HG03469 (cell line): ENCODE data around the gene RGR.
"Not testable (repeated sequence)": the region's sequence is repeated elsewhere in the genome, so short reads cannot be mapped to it uniquely, and the experiment has no call there.

ENCODE experiments used
- ATAC-seq: cut with Tn5 transposase; IDR thresholded peaks from one replicate; pipeline ENCODE4 v1.9.1; 2021; ENCODE audit warnings: mild to moderate bottlenecking, moderate library complexity, moderate number of reproducible peaks; ENCODE audit not compliant: unreplicated experiment

RGR gene

DNA sequence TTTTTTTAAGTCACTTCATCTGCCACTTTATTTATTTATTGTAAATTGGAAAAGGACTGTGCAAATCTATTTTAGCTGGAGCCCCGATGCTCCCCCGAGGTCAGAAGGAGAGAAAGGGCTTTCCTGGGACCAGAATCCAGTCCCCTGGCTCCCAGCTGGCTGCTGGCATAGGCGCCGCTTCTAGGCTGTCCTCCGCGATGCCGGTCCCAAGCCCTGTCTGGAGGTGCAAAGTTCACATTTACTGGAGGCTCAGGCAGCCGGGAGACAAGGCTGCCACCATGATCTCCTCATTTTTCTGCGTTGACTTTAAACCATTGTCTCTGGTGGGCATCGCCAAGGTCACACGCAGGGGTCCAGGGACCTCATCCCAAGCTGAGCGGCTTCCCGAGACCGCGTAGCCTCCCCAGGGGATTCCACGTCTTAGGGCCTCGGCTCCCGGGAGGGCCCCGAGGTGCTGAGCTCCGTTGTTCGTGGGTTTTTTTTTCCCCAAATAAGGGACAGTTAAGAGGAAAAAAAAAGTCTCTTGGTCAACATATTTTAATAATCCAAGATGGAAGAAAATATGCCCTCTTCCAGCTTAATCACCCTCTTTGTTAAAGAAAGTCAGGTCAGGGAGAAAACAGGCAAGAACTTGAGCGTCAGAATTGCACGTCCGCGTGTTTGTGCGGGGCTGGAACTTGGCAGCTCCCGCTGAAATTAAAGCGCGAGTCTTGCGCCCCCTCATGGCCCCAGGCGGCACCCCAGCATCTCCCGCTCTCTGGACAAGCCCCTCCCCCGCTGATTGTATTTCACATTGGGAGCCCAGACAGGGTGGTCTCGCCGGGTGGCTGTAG lies 11.9 kb downstream of the RGR start:
- no peak for ATAC-seq

- no peak for ATAC-seq
Observed at GRCh38 chr10:84257343-84258020, 12.6 kb downstream of the RGR start.

DNA sequence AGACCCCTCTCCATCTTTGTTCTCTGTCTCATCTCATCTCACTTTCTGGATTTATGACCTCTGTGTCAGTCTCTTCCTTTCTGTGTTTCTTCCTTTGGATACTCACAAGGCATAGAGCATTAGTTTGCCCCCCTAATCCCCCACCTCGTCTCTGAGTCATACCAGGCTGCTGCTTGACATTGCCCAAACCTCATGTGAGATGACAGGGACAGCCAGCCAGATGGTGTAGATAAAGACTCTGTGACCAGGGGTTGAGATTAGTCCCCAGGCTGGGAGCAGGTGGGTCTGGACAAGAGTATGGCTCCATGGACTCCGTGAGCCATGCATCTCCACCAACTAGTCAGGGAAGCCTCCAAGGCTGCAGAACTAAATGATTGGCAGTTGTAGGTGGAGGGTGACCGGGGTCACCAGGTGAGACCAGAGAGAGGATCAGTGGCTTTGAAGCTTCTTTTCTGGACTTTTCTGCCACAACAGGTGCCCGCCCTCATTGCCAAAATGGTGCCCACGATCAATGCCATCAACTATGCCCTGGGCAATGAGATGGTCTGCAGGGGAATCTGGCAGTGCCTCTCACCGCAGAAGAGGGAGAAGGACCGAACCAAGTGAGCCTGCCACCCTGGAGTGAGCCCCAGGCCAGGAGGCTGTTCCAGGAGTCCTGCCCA lies 13.3 kb downstream of the RGR start:
- ATAC-seq: no peak

DNA sequence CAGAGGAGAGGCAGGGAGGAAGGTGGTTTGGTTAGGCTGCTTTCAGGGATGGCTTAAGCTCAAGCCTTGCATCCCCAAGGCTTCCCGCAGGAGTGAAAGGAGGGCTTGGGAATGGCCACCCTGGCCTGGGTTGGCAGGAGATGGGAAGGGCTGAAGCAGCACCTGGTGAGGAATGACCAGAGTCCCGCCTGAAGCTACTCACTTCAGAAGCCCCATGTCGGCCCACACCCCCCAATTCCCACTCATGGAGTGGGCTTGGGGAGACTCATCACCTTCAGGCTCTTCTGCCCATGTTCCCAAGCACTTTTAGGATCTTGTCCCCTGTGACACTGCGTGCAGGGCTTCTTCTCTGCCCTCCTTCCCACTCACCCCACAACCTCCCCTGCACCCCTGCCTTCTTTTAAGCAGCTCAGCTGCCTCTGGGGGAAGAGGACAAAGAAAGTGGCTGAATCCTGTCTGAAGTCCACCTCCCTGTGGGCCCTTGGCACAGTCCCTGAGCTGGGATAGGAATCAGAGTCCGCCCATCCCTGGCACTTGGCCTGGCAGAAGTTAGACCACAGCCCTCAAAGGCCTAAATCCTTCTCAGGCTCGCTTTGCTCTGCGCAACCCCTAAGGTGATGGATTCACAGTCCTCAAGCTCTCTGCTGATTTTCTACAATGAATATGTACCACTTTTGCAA lies 16.5 kb downstream of the RGR start:
- no peak for ATAC-seq

- no peak for ATAC-seq
Observed at GRCh38 chr10:84262190-84262956, 17.5 kb downstream of the RGR start.

GRCh38 chr10:84263716-84264115 lies 18.9 kb downstream of the RGR start:
- ATAC-seq: no peak

GRCh38 chr10:84264611-84265141 lies 19.8 kb downstream of the RGR start:
- ATAC-seq: peak; percentile 90

DNA sequence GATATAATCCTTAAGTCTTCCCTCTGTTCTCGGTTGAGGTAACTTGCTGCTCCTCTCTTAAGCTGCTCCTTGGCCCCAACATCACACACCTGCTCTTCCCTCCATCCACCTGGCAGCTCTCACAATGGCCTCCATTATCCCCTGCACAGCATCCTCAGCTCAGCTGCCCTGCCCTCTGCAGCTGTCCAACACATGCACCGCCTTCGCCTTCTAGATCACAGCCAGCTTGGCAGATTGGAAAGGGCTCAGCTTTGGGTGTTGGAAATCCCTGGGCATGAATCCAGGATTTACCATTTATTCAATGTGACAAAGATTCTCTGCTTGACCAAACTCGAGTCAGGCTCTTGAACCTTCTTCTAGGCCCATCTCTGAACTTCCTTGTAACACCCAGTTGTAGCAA lies 20.6 kb downstream of the RGR start:
- ATAC-seq: no peak

DNA sequence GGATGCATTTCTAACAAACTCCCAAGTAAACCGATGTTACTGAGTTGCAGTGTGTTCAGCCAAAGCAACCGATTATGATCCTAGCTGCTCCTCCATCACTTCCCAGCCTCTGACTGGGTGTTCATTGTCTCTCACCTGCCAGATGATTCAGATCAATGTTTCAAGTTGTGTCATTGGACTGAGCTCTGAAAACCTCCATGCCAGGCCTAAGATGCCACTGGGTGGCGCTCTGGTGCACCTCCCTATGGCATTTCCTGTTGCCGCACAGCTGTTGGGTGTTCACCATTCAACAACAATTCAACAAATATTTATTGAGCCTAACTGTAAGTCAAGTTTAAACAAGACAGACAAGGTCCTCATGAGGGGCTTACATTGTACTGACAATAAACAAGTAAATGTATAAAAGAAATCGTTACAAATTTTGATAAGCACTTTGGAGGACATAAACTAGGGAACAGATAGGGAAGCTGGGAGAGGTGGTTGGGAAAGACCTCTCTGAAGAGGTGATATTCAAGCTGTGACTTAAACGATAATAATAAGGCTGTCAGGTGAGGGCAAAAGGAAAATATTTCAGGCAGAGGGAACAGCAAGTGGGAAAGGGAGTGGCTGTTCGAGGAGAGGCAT lies 22.8 kb downstream of the RGR start:
- ATAC-seq: peak; percentile 57

- ATAC-seq: no peak
Observed at GRCh38 chr10:84269162-84269561, 24.3 kb downstream of the RGR start.

GRCh38 chr10:84269773-84270172 lies 24.9 kb downstream of the RGR start:
- no peak for ATAC-seq

- ATAC-seq: no peak
Observed at GRCh38 chr10:84270708-84271107, 25.9 kb downstream of the RGR start.

DNA sequence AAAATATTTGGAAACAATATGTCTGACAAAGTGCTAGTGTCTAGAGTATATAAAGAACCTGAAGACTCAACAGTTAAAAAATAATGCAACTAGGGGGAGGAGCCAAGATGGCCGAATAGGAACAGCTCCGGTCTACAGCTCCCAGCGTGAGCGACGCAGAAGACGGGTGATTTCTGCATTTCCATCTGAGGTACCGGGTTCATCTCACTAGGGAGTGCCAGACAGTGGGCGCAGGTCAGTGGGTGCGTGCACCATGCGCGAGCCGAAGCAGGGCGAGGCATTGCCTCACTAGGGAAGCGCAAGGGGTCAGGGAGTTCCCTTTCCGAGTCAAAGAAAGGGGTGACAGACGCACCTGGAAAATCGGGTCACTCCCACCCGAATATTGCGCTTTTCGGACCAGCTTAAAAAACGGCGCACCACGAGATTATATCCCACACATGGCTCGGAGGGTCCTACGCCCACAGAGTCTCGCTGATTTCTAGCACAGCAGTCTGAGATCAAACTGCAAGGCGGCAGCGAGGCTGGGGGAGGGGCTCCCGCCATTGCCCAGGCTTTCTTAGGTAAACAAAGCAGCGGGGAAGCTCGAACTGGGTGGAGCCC lies 35.1 kb downstream of the RGR start:
- ATAC-seq: not testable (repeated sequence)

GRCh38 chr10:84286695-84287094 lies 41.8 kb downstream of the RGR start:
- no peak for ATAC-seq

GRCh38 chr10:84288151-84288550 lies 43.3 kb downstream of the RGR start:
- ATAC-seq: no peak

- ATAC-seq: no peak
Observed at GRCh38 chr10:84289521-84290200, 44.8 kb downstream of the RGR start.

GRCh38 chr10:84290235-84290634 lies 45.4 kb downstream of the RGR start:
- no peak for ATAC-seq

DNA sequence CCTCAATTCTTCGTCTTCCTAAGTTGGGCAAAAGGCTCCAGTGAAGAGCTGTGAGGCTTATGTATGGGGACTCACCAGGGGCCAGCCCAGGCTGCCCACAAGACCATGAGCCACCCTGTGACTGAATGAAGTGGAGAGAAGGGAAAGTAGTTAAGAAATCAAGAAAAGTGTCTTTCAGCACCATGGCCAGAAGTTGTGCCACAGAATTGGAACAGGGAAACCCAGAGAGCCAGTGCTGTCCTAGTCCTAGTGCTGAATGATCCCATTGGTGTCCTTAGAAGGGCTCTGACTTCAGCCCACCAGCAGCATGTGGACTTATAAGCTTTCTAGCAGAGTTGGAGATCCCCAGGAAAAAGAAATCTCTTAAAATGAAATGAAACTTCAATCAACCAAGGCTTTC lies 46.5 kb downstream of the RGR start:
- ATAC-seq: no peak

DNA sequence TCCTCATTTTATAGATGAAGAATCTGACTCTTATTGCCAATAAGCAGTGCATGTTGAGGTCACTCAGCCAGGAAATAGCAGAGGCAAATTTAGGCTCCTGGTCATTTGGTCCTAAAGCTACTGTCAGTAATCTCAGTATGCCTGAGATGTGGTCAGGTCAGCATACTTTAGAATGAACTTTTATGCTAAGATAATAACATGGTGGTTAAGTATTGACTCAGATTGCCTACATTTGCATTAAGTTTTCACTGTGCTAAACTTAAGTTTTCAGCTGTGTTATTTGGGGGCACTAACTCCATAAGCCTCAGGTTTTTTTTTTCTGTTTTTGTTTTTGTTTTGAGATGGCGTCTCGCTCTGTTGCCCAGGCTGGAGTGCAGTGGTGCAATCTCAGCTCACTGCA lies 47.6 kb downstream of the RGR start:
- ATAC-seq: peak; percentile 52
